ENCODE measurements around the gene UMAD1. TPM values are rescaled to one million over a fixed set of nuclear protein-coding genes. Genes with fewer than 3 reads are reported as not detected.

UMAD1 gene
- total RNA-seq, 1 donor = 24.9 TPM

- no peak for DNase-seq (ENCODE audit: low read depth)
- no peak overlapping the region for H3K4me3 ChIP-seq (ENCODE audit: low read depth, low read length)
- no peak for TF ChIP-seq CTCF (IDR thresholded peaks at IDR 0.05; ENCODE audit: insufficient read depth, low read length)
Observed at GRCh38 chr7:7922684-7923385, 282.3 kb downstream of the UMAD1 start.

DNA sequence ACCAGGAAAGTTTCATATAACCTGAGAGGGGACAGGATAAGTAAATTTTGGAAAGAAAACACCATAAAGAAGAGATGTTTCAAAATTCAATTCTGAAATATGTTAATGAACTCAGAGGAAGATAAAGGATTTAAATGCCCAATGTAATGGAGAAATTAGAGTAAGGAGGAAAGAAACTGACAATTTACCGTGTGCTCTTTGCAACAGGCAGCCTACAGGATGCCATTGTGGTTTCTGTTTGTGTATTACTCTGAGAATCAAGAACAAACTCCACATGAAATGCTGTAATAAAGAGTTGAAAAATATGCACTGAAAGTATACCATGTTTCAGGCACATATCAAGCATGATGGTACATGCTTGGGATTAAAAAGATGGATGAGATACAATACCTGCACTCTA is 283.3 kb downstream of the UMAD1 start:
- H3K4me3 ChIP-seq (ENCODE audit: low read depth, low read length) = no peak overlapping the region
- DNase-seq (ENCODE audit: low read depth) = no peak
- no peak for TF ChIP-seq CTCF (IDR thresholded peaks at IDR 0.05; ENCODE audit: insufficient read depth, low read length)

DNA sequence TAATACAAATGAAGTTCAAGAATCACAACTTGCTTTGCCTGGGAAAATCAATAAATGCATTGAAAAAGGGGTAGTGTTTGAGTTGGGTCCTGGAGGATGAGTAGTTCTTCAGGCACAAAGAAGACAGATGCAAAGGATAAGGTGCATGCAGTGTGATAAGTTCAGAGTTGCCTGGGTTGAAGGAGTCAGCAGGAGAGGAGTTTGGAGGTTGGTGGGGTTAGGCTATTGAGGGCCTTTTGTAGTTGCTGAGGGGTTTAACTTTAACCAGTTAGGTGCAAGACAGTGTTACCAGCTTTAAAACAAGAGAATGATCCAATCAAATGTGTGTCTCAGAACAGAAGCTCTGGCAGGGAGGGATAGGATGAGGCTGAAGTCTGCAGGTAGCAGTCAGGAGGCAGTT is 283.8 kb downstream of the UMAD1 start:
- TF ChIP-seq CTCF (IDR thresholded peaks at IDR 0.05; ENCODE audit: insufficient read depth, low read length) = no peak
- no peak for DNase-seq (ENCODE audit: low read depth)
- no peak overlapping the region for H3K4me3 ChIP-seq (ENCODE audit: low read depth, low read length)

Small RNA genes within 50 kb of the gene (small RNA-seq; reads per million reads assigned to genes)
- not detected for gene RNU6-534P

Other genes with a start within 250 kb of the UMAD1 start
- gene COL28A1, start 104.9 kb upstream of the UMAD1 start, total RNA-seq (ENCODE audit: low replicate concordance) = 0.09 TPM in 1 of 2 replicates, not detected in the other
- 30.9 and 46.6 TPM in 2 replicates for gene MIOS, start 73.9 kb upstream of the UMAD1 start, total RNA-seq (ENCODE audit: low replicate concordance)
- 40.4 and 44.2 TPM in 2 replicates for gene RPA3, start 77.9 kb downstream of the UMAD1 start, total RNA-seq (ENCODE audit: low replicate concordance)